HG03378 (cell line): ENCODE results near the gene CDH16.
"Not testable (repeated sequence)": the region's sequence is repeated elsewhere in the genome, so short reads cannot be mapped to it uniquely, and the experiment has no call there.

Experiments
- ATAC-seq: cut with Tn5 transposase; IDR thresholded peaks from one replicate; pipeline ENCODE4 v1.9.1; 2021; ENCODE audit warnings: mild to moderate bottlenecking, moderate library complexity; ENCODE audit not compliant: unreplicated experiment

Gene CDH16

GRCh38 chr16:66874079-66874775, 44.5 kb downstream of the CDH16 start:
- no peak for ATAC-seq

- no peak for ATAC-seq
These were observed 45.0 kb downstream of the CDH16 start for GRCh38 chr16:66873685-66874055.

DNA sequence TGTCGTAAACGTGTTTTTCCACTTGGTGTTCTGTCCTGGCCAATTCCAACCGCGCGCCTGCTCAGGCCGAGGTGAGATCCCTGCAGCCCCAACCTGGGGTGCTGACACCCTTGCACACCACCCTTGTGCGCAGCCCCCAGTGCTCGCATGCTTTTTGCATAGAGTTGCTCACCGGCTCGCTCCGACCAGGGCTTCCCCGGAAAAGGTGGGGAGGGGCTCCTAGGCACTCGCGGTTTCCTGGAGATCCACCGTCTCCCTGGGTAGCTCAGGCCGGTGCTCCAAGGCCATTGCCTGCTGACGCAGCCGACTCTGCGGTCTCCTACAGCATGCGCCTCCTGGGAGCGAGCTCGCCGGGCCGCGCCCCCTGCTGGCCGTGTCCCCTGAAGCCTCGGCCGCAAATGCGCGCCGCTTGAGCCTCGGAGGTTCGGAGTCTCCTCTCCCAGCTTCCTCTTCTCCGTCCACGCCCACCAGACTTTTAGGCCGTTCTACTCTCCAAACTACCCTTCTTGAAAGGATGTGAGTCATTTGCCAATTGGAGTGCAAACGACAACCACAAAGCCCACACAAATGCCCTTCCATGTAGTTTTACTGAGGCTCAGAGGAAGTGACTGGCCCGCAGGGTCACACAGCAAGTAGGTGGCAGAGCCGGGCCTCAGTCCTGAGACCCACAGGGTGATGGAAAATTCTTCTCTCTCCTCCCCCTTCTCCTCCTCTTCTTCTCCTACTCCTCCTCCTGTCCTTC, 45.6 kb downstream of the CDH16 start:
- peak; percentile 85 for ATAC-seq

DNA sequence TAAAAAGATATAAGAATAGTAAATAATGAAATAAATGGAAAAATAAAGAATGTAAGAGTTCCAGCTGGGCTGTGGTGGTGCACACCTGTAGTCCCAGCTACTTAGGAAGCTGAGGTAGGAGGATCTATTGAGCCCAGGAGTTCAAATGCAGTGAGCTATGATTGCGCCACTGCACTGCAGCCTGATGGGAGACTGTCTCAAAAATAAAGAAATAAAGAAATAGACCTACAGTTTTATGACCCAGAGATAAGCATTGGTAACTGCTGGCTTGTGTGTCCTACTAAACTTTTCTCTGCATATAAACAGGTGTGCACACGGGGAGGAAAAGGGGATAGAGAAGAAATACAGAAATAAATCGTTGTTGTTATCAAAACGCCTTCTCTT, 46.1 kb downstream of the CDH16 start:
- ATAC-seq, result no peak

- ATAC-seq, result no peak
These were observed 46.8 kb downstream of the CDH16 start for GRCh38 chr16:66871840-66872239.

DNA sequence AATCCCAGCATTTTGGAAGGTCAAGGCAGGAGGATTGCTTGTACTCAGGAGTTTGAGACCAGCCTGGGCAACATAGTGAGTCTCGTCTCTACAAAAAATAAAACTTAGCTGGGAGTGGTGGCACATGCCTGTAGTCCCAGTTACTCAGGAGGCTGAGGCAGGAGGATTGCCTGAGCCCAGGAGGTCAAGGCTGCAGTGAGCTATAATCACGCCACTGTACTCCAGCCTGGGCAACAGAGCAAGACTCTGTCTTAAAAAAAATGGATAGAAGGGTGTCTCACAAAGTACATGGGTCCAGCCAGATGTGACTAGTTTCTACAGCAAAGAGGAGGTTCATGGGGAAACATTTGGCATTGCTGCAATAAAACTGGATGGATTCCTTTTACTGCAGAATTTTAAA, 47.3 kb downstream of the CDH16 start:
- not testable (repeated sequence) for ATAC-seq

GRCh38 chr16:66869424-66869823, 49.3 kb downstream of the CDH16 start:
- ATAC-seq, result no peak

GRCh38 chr16:66863707-66864106, 55.0 kb downstream of the CDH16 start:
- no peak for ATAC-seq

DNA sequence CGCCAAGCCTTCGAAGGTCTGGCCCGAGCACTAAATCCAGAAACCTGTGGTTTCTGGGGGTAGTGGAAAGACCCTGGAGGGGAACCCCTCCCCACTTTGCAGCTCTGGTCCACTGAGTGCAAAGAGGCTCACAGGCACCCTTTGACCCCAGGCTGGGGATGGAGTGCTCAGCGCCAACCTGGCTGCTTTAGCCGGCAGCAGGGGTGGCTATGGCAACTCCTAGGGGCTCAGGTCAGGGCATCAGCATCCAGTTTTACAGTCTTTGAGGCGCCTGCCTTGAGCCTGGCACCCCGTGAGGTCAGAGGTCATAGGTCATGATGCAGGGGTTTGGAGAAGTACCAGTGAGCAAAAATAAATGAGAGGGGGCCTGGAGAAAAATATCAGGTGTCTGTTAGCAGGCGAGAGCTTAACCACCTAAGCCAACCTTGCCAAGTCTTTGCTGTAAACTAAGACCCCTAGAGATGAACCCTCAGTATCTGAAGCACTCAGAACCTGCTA, 56.6 kb downstream of the CDH16 start:
- ATAC-seq, result no peak

- ATAC-seq, result no peak
These were observed 59.2 kb downstream of the CDH16 start for GRCh38 chr16:66859397-66860068.

- ATAC-seq, result peak; percentile 67
These were observed 59.8 kb downstream of the CDH16 start for GRCh38 chr16:66858740-66859396.
